Endodermal cell (in vitro differentiated cells): Measurements from ENCODE around the gene GALNT7. TPM values are rescaled to one million over a fixed set of nuclear protein-coding genes. Genes with fewer than 3 reads are reported as not detected.

ENCODE experiments used
- DNase-seq: peaks from one replicate; pipeline ENCODE4 v3.0.0-alpha.2; 2017
- H3K27ac ChIP-seq: 2 replicates; pipeline ENCODE4 v1.5.1; 2013; ENCODE audit warnings: mild to moderate bottlenecking, low read depth, low read length, moderate library complexity
- H3K27me3 ChIP-seq: 2 replicates; pipeline ENCODE4 v1.6.1; 2013; ENCODE audit warnings: mild to moderate bottlenecking, low read length, moderate library complexity; ENCODE audit not compliant: insufficient read depth, control insufficient read depth, poor library complexity, severe bottlenecking
- H3K36me3 ChIP-seq: 2 replicates; pipeline ENCODE4 v1.7.0; 2013; ENCODE audit warnings: mild to moderate bottlenecking, low read length, moderate library complexity; ENCODE audit not compliant: control insufficient read depth, insufficient read depth
- H3K4me1 ChIP-seq: one replicate; pipeline ENCODE4 v1.7.0; 2013; ENCODE audit warnings: low read length; ENCODE audit not compliant: control insufficient read depth, insufficient read depth
- H3K4me3 ChIP-seq: 2 replicates; pipeline ENCODE4 v1.5.1; 2013; ENCODE audit warnings: mild to moderate bottlenecking, low read length, moderate library complexity
- H3K9ac ChIP-seq: 2 replicates; pipeline ENCODE4 v1.6.1; 2013; ENCODE audit warnings: mild to moderate bottlenecking, low read length, moderate library complexity; ENCODE audit not compliant: poor library complexity, severe bottlenecking; ENCODE audit errors: extremely low read depth
- H3K9me3 ChIP-seq: 2 replicates; pipeline ENCODE4 v1.6.1; 2013; ENCODE audit warnings: mild to moderate bottlenecking, low read length, moderate library complexity; ENCODE audit not compliant: control insufficient read depth
- H3K27ac Mint-ChIP-seq: 2 replicates; pipeline ENCODE4 v1.8.0; 2020; ENCODE audit warnings: mixed read lengths
- H3K27me3 Mint-ChIP-seq: 2 replicates; pipeline ENCODE4 v1.8.0; 2021; ENCODE audit warnings: mild to moderate bottlenecking, mixed read lengths; ENCODE audit not compliant: insufficient read depth
- H3K36me3 Mint-ChIP-seq: 2 replicates; pipeline ENCODE4 v1.8.0; 2020; ENCODE audit warnings: low read depth, mixed read lengths
- H3K4me1 Mint-ChIP-seq: 2 replicates; pipeline ENCODE4 v1.8.0; 2020; ENCODE audit warnings: mixed read lengths
- H3K4me3 Mint-ChIP-seq: 2 replicates; pipeline ENCODE4 v1.8.0; 2020; ENCODE audit warnings: mild to moderate bottlenecking, moderate library complexity, mixed read lengths
- H3K9me3 Mint-ChIP-seq: 2 replicates; pipeline ENCODE4 v1.8.0; 2020; ENCODE audit warnings: mild to moderate bottlenecking, mixed read lengths
- CTCF ChIP-seq: fragments of 200-600 bp; sonication (generic); conservative IDR thresholded peaks from 2 replicates; pipeline ENCODE4 v1.5.0; 2021; ENCODE audit warnings: antibody characterized with exemption, mild to moderate bottlenecking
- WGBS, 2 experiments: methylation state at CpG; one replicate each; pipeline versions ENCODE4 v1.1.5 to v1.1.7; 2013; ENCODE audit warnings: missing lambda C conversion rate in 2 of 2, mixed read lengths in 1 of 2; ENCODE audit not compliant: insufficient coverage in 1 of 2, insufficient read length in 1 of 2; 5-methylcytosine and 5-hydroxymethylcytosine counted together
- total RNA-seq, 2 donors: library from RNA; stranded (reverse); fragmentation: NEBNext Ultra II Directional in 1 of 2; extraction: Animal tissue kit (Norgen Biotek cat#: 25700) in 1 of 2; gene quantifications; 2 replicates in 1 of 2; 3 replicates in 1 of 2; pipeline ENCODE4 v1.2.1, GENCODE V29; 2021

The GALNT7 gene
- total RNA-seq, 2 donors from 2014 or later = 66.1 to 72.1 TPM

- no peaks in the 10 kb centered on the region for H3K27me3 ChIP-seq
- no peak overlapping the region for H3K9ac ChIP-seq
- no peak overlapping the region for H3K27ac Mint-ChIP-seq
- no peaks in the 10 kb centered on the region for H3K9me3 ChIP-seq
- no peak overlapping the region for H3K27ac ChIP-seq
- 45 to 80% methylated on average over 2 to 3 of the region's 3 CpGs for WGBS, 2 experiments
- H3K9me3 Mint-ChIP-seq = no peaks in the 10 kb centered on the region
- no peak for DNase-seq
- no peak overlapping the region for H3K4me3 ChIP-seq
- peaks cover under 1% of the 10 kb centered on the region for H3K36me3 Mint-ChIP-seq
- no peak overlapping the region for H3K4me3 Mint-ChIP-seq
- no peaks in the 10 kb centered on the region for H3K27me3 Mint-ChIP-seq
- H3K4me1 ChIP-seq = peaks cover 11% of the 10 kb centered on the region
- no peak for TF ChIP-seq CTCF
- H3K36me3 ChIP-seq = no peaks in the 10 kb centered on the region
- peaks cover 45% of the 10 kb centered on the region for H3K4me1 Mint-ChIP-seq
Measured at GRCh38 chr4:173242466-173243250, 74.0 kb downstream of the GALNT7 start.

- Mint-ChIP-seq H3K27me3 (no peaks in the 10 kb centered on the region), H3K9me3 (no peaks in the 10 kb centered on the region), H3K4me3 (no peak overlapping the region), H3K36me3 (peaks cover 5% of the 10 kb centered on the region), H3K27ac (peak overlapping the region; percentile 23), H3K4me1 (peaks cover 45% of the 10 kb centered on the region)
- TF ChIP-seq CTCF = no peak
- H3K4me3 ChIP-seq = no peak overlapping the region
- no peak overlapping the region for H3K9ac ChIP-seq
- H3K27me3 ChIP-seq = no peaks in the 10 kb centered on the region
- H3K36me3 ChIP-seq = no peaks in the 10 kb centered on the region
- H3K9me3 ChIP-seq = no peaks in the 10 kb centered on the region
- H3K4me1 ChIP-seq = peaks cover 11% of the 10 kb centered on the region
- 89 to 95% methylated on average over 3 of the region's 3 CpGs for WGBS, 2 experiments
- DNase-seq = no peak
- H3K27ac ChIP-seq = no peak overlapping the region
Measured at GRCh38 chr4:173243321-173243720, 74.7 kb downstream of the GALNT7 start.

DNA sequence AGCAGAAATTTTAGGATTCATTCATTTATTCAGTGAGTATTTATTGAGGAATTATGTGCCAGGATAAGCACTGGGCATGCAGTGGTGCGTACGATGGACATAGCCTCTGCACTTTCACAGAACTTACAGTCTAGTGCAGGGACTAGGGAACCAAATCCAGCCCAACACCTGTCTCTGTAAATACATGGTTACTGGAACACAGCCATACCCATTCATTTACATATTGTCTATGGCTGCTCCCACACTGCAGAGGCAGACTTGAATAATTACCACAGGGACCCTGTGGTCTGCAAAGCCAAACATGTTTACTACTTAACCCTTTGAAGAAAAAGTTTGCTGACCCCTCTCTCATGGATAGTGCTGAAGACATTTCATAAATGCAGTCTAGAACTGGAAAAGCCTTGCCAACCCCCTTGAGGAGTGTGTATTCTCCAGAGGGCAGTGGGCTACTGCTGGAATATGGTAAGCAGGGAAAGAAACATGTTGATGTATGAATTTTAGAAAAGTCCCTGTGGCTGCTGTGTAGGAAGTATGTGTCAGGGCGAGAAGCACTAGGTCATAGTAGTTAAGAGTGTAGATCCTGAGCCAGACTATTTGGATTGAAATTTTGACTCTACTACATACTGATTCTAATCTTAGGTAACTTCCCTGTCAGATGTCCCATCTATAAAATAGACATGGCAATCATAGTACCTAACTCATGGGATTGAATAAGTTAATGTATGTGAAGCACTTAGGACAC is 75.5 kb downstream of the GALNT7 start:
- TF ChIP-seq CTCF = no peak
- Histone ChIP-seq H3K4me1 (peaks cover 11% of the 10 kb centered on the region), H3K9ac (no peak overlapping the region), H3K36me3 (no peaks in the 10 kb centered on the region), H3K27ac (no peak overlapping the region), H3K9me3 (no peaks in the 10 kb centered on the region), H3K4me3 (no peak overlapping the region), H3K27me3 (no peaks in the 10 kb centered on the region)
- H3K27ac Mint-ChIP-seq = peak overlapping the region; percentile 23
- no peaks in the 10 kb centered on the region for H3K9me3 Mint-ChIP-seq
- H3K4me1 Mint-ChIP-seq = peaks cover 41% of the 10 kb centered on the region
- no peaks in the 10 kb centered on the region for H3K27me3 Mint-ChIP-seq
- no peak overlapping the region for H3K4me3 Mint-ChIP-seq
- peaks cover 5% of the 10 kb centered on the region for H3K36me3 Mint-ChIP-seq
- DNase-seq = no peak
- WGBS, 2 experiments = 88 to 97% methylated on average over 1 to 3 of the region's 3 CpGs
